Lower leg skin (tissue), 3 donors: ENCODE results near the gene CILP.
"Not testable (repeated sequence)": the region's sequence is repeated elsewhere in the genome, so short reads cannot be mapped to it uniquely, and the experiment has no call there.

Source experiments
- CTCF ChIP-seq, 3 donors: fragments of 450-650 bp; IDR thresholded peaks; one replicate each; pipeline ENCODE4 v1.5.1; 2016; ENCODE audit warnings: antibody characterized with exemption in 3 of 3, mild to moderate bottlenecking in 3 of 3, moderate library complexity in 2 of 3
- POLR2A ChIP-seq, 2 donors: fragments of 450-650 bp; IDR thresholded peaks; one replicate each; pipeline ENCODE4 v1.6.1; 2016 to 2017; ENCODE audit warnings: antibody characterized with exemption in 2 of 2, mild to moderate bottlenecking in 1 of 2, moderate library complexity in 1 of 2

GRCh38 chr15:65188472-65188871 is 22.8 kb downstream of the CILP start:
- TF ChIP-seq CTCF, POLR2A (IDR thresholded peaks at IDR 0.05): not testable (repeated sequence)
